Prostate gland (tissue), 2 donors: Measurements from ENCODE around the gene POLR2M.

Experiments used
- POLR2A ChIP-seq: fragments of 450-650 bp; IDR thresholded peaks from one replicate; pipeline ENCODE4 v1.6.1; 2016; ENCODE audit warnings: antibody characterized with exemption, mild to moderate bottlenecking
- TF ChIP-seq, protein P1 (sequence below), 4 experiments: fragments of 200-600 bp in 2 of 4; fragments of 450-650 bp in 2 of 4; sonication (generic) in 2 of 4; IDR thresholded peaks; 1 replicate in 3 of 4; 2 replicates in 1 of 4; pipeline ENCODE4 v1.5.1; 2016 to 2019; ENCODE audit warnings: antibody characterized with exemption in 4 of 4, mild to moderate bottlenecking in 2 of 4, moderate library complexity in 2 of 4

DNA sequence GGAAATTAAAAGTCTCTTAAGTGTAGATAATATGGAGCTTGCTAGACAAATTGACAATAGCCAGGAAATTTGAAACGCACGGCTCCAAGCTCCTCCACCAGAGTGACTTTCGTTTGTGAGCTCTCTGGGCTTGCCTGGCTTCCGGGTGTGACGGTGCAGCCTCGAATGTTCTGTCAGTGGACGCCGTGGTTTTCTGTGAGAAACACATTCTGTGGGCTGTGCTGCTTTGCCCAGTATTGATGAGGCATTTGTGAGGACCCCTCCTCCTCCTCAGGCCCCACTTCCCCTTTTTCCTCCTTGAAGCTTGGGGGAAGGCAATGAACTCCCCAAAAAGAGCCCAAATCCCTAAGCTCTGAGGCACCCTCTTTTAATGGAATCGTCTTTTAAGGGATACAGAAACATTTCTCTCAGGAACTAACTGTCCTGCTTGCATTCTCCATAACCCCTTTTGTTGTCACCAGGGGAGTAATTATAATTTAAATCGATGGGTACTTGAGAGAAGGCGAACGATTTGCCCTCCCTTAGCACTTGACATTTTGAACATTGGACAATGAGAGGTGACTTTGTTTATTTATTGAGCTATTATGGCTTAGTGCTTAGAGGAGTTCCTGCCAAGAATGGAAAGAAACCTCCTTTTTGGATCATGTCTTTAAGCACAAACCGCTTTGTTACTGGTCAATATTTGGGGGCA is 40.8 kb downstream of the POLR2M start:
- no peak for TF ChIP-seq POLR2A
- TF ChIP-seq, protein P1, sequence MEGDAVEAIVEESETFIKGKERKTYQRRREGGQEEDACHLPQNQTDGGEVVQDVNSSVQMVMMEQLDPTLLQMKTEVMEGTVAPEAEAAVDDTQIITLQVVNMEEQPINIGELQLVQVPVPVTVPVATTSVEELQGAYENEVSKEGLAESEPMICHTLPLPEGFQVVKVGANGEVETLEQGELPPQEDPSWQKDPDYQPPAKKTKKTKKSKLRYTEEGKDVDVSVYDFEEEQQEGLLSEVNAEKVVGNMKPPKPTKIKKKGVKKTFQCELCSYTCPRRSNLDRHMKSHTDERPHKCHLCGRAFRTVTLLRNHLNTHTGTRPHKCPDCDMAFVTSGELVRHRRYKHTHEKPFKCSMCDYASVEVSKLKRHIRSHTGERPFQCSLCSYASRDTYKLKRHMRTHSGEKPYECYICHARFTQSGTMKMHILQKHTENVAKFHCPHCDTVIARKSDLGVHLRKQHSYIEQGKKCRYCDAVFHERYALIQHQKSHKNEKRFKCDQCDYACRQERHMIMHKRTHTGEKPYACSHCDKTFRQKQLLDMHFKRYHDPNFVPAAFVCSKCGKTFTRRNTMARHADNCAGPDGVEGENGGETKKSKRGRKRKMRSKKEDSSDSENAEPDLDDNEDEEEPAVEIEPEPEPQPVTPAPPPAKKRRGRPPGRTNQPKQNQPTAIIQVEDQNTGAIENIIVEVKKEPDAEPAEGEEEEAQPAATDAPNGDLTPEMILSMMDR (IDR thresholded peaks at IDR 0.05) = peak in 1 of 4 experiments; percentile 7
